GM19043 (cell line): ENCODE results near the gene SLC2A3.
"Not testable (repeated sequence)": the region's sequence is repeated elsewhere in the genome, so short reads cannot be mapped to it uniquely, and the experiment has no call there.

Source experiments
- ATAC-seq: cut with Tn5 transposase; IDR thresholded peaks from one replicate; pipeline ENCODE4 v1.9.1; 2021; ENCODE audit warnings: low read depth; ENCODE audit not compliant: unreplicated experiment

Gene SLC2A3

GRCh38 chr12:7917392-7918267 lies 18.4 kb downstream of the SLC2A3 start:
- ATAC-seq: no peak

- no peak for ATAC-seq
Observed at GRCh38 chr12:7916936-7917335, 19.1 kb downstream of the SLC2A3 start.

- ATAC-seq: no peak
Observed at GRCh38 chr12:7915661-7916403, 20.2 kb downstream of the SLC2A3 start.

- not testable (repeated sequence) for ATAC-seq
Observed at GRCh38 chr12:7910106-7910505, 25.9 kb downstream of the SLC2A3 start.

GRCh38 chr12:7907009-7907408 lies 29.0 kb downstream of the SLC2A3 start:
- no peak for ATAC-seq

GRCh38 chr12:7906303-7906702 lies 29.7 kb downstream of the SLC2A3 start:
- ATAC-seq: not testable (repeated sequence)

- ATAC-seq: not testable (repeated sequence)
Observed at GRCh38 chr12:7905600-7906125, 30.3 kb downstream of the SLC2A3 start.

- no peak for ATAC-seq
Observed at GRCh38 chr12:7905071-7905470, 30.9 kb downstream of the SLC2A3 start.

GRCh38 chr12:7902416-7902815 lies 33.6 kb downstream of the SLC2A3 start:
- not testable (repeated sequence) for ATAC-seq

- no peak for ATAC-seq
Observed at GRCh38 chr12:7899755-7900154, 36.2 kb downstream of the SLC2A3 start.

- not testable (repeated sequence) for ATAC-seq
Observed at GRCh38 chr12:7896726-7897125, 39.3 kb downstream of the SLC2A3 start.

GRCh38 chr12:7892186-7892980 lies 43.6 kb downstream of the SLC2A3 start:
- no peak for ATAC-seq

- ATAC-seq: no peak
Observed at GRCh38 chr12:7884689-7885088, 51.3 kb downstream of the SLC2A3 start.

GRCh38 chr12:7881736-7882120 lies 54.3 kb downstream of the SLC2A3 start:
- not testable (repeated sequence) for ATAC-seq

GRCh38 chr12:7880952-7881735 lies 54.8 kb downstream of the SLC2A3 start:
- ATAC-seq: not testable (repeated sequence)

- ATAC-seq: no peak
Observed at GRCh38 chr12:7879246-7879645, 56.7 kb downstream of the SLC2A3 start.

GRCh38 chr12:7877420-7877819 lies 58.6 kb downstream of the SLC2A3 start:
- no peak for ATAC-seq

- no peak for ATAC-seq
Observed at GRCh38 chr12:7872566-7873319, 63.2 kb downstream of the SLC2A3 start, which contains the start of gene SLC2A14. TSS of gene SLC2A14 (minus strand) at chr12:7872915. CDS start at chr12:7869880, 3,035 bp downstream.

GRCh38 chr12:7870335-7870734 lies 65.7 kb downstream of the SLC2A3 start:
- ATAC-seq: no peak
